ENCODE measurements around the gene FOXO4.

Gene FOXO4

GRCh38 chrX:71098302-71098701 lies 2.7 kb downstream of the FOXO4 start:
- Histone ChIP-seq H3K9ac (ENCODE audit: low read length) (no peak overlapping the region), H3K27ac (ENCODE audit: low read depth, low read length, poor library complexity, severe bottlenecking) (no peak overlapping the region), H3K79me2 (ENCODE audit: insufficient read depth, low read length) (no peaks in the 10 kb centered on the region), H3K27me3 (ENCODE audit: insufficient read depth, low read length) (no peaks in the 10 kb centered on the region), H3K4me1 (ENCODE audit: insufficient read depth, low read length, severe bottlenecking) (peaks cover 21% of the 10 kb centered on the region), H3K9me2 (ENCODE audit: low read depth, low read length) (no peaks in the 10 kb centered on the region), H3K9me3 (ENCODE audit: low read length) (no peaks in the 10 kb centered on the region), H3K4me2 (ENCODE audit: low read length) (no peak overlapping the region), H4K20me1 (ENCODE audit: insufficient read depth, low read length) (no peaks in the 10 kb centered on the region), H3K36me3 (ENCODE audit: insufficient read depth, low read length) (no peaks in the 10 kb centered on the region), H2AFZ (ENCODE audit: low read length) (no peak overlapping the region), H3F3A (ENCODE audit: insufficient read depth, low read length) (no peaks in the 10 kb centered on the region), H3K4me3 (ENCODE audit: low read depth, low read length, poor library complexity, severe bottlenecking) (no peak overlapping the region)
- TF ChIP-seq EZH2 (IDR thresholded peaks at IDR 0.05; ENCODE audit: borderline replicate concordance, low read length) (no peak), CTCF (IDR thresholded peaks at IDR 0.05; ENCODE audit: low read length) (peak; percentile 59; the same call in 1 of the 2 replicates)

- H3K9me2 ChIP-seq (ENCODE audit: low read depth, low read length), result no peaks in the 10 kb centered on the region
- H4K20me1 ChIP-seq (ENCODE audit: insufficient read depth, low read length), result no peaks in the 10 kb centered on the region
- no peak for TF ChIP-seq CTCF (IDR thresholded peaks at IDR 0.05; ENCODE audit: low read length)
- no peak for TF ChIP-seq EZH2 (IDR thresholded peaks at IDR 0.05; ENCODE audit: borderline replicate concordance, low read length)
- H3K79me2 ChIP-seq (ENCODE audit: insufficient read depth, low read length), result no peaks in the 10 kb centered on the region
- no peaks in the 10 kb centered on the region for H3K27me3 ChIP-seq (ENCODE audit: insufficient read depth, low read length)
- no peaks in the 10 kb centered on the region for H3K9me3 ChIP-seq (ENCODE audit: low read length)
- H3K4me1 ChIP-seq (ENCODE audit: insufficient read depth, low read length, severe bottlenecking), result peaks cover 28% of the 10 kb centered on the region
- no peak overlapping the region for H2AFZ ChIP-seq (ENCODE audit: low read length)
- no peak overlapping the region for H3K4me3 ChIP-seq (ENCODE audit: low read depth, low read length, poor library complexity, severe bottlenecking)
- no peaks in the 10 kb centered on the region for H3F3A ChIP-seq (ENCODE audit: insufficient read depth, low read length)
- no peak overlapping the region for H3K4me2 ChIP-seq (ENCODE audit: low read length)
- H3K36me3 ChIP-seq (ENCODE audit: insufficient read depth, low read length), result no peaks in the 10 kb centered on the region; the same call in 1 of the 2 replicates
- H3K9ac ChIP-seq (ENCODE audit: low read length), result no peak overlapping the region
- H3K27ac ChIP-seq (ENCODE audit: low read depth, low read length, poor library complexity, severe bottlenecking), result no peak overlapping the region
Measured at GRCh38 chrX:71098951-71099506, 3.4 kb downstream of the FOXO4 start.

GRCh38 chrX:71099736-71100135 lies 4.1 kb downstream of the FOXO4 start:
- H3K79me2 ChIP-seq (ENCODE audit: insufficient read depth, low read length), result no peaks in the 10 kb centered on the region
- no peak overlapping the region for H3K4me2 ChIP-seq (ENCODE audit: low read length)

More at GRCh38 chrX:71099736-71100135, 4.1 kb downstream of the FOXO4 start:
- Histone ChIP-seq H3K4me1 (ENCODE audit: insufficient read depth, low read length, severe bottlenecking) (peaks cover 34% of the 10 kb centered on the region), H3K9ac (ENCODE audit: low read length) (no peak overlapping the region), H3K4me3 (ENCODE audit: low read depth, low read length, poor library complexity, severe bottlenecking) (no peak overlapping the region), H3F3A (ENCODE audit: insufficient read depth, low read length) (no peaks in the 10 kb centered on the region), H2AFZ (ENCODE audit: low read length) (no peak overlapping the region), H4K20me1 (ENCODE audit: insufficient read depth, low read length) (no peaks in the 10 kb centered on the region), H3K27ac (ENCODE audit: low read depth, low read length, poor library complexity, severe bottlenecking) (no peak overlapping the region), H3K9me3 (ENCODE audit: low read length) (no peaks in the 10 kb centered on the region), H3K9me2 (ENCODE audit: low read depth, low read length) (no peaks in the 10 kb centered on the region), H3K27me3 (ENCODE audit: insufficient read depth, low read length) (no peaks in the 10 kb centered on the region), H3K36me3 (ENCODE audit: insufficient read depth, low read length) (no peaks in the 10 kb centered on the region; the same call in 1 of the 2 replicates)
- TF ChIP-seq CTCF (IDR thresholded peaks at IDR 0.05; ENCODE audit: low read length) (no peak), EZH2 (IDR thresholded peaks at IDR 0.05; ENCODE audit: borderline replicate concordance, low read length) (no peak)

Data from OCI-LY1 (cell line).